Measurements from ENCODE around the gene ERGIC1.

Gene ERGIC1

DNA sequence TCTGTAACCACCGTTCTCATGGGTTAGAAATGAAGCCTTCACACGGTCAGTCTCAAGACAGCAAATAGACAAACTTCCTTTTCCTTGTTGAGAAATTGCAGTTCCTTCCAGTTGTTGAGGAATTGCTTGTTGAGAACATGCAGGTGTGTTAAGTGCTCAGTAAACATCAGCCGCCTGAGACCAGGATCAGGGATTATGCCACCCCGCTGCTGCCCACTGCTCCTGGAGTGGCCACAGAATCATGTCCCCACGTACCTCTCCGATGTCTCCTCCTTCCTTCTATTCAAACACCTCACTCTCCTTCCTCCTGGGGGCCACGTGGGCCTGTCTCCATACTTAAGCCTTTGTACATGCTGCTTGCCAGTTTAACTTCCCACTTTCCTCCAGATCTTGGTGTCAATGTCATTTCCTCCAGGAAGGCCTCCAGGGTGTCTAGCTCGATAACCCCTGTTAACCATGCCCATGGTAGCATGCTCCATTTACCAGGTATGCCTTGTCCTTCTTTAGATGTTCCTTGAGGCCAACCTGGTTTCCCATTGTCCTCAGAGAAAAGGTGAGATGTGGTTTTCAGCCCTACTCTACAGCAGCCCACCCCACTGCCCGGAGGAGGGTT is 91.4 kb downstream of the ERGIC1 start:
- DNase-seq: no peak

DNA sequence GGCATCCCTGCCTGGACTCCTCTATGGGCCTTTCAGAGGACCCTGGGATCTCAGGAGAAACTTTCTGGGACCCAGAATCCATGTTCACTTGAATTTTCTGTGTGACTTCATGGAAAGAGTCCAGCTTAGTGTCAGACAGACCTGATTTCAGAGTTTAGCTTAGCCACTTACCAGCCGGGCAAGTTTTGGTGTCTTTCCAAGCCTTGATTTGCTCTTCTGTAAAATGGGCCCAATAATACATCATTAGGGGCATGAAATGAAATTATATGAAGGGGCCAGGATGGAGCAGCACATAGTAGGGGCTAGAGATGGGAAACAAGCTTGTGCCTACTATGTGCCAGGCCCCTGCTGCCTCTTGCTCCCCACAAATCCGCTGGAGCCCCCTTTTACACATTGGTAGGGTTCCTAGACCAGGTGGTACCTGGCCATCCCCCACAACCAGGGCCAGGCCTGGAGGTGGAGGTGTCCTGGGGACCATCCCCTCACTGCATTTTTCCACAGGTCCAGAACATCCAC is 92.0 kb downstream of the ERGIC1 start:
- DNase-seq: no peak

DNA sequence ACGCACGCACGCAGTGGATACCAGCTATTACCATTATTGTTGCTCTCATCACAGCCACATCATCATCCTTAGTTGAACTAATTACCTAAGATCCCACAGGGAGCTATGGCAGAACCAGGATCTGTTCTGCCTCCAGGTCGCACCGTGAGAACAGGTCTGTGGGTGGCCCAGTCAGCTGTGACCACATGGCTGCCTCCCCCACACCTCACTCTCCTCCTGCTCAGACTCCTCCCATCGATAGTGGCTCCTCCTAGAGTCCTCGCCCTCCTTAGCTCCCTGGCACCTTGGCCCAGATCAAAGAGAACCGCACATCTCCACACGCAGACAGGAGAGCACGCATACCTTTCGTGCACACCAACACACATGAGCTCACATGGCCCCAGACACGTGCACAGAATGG is 92.7 kb downstream of the ERGIC1 start:
- no peak for DNase-seq

DNA sequence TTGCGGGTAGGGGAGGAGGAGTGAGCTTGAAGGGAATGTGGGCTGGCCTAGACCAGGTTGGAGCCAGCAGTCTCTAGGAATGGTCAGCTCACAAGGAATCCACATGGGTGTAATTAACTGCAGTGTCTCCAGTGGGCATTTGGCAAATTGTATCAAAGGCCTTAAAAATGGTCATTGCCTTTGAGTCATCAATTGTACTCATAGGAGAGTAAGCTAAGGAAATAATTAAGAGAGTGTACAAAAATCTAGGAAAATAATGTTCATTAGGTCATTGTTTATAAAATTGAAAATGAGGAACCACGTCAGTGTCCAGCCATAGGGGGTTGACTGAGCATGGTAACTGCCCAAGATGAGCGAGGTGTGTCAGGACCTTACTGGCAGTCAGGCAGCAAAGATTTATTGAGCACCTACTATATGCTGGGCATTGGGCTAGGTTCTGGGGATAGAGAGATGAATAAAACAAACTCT is 95.4 kb downstream of the ERGIC1 start:
- no peak for DNase-seq

DNA sequence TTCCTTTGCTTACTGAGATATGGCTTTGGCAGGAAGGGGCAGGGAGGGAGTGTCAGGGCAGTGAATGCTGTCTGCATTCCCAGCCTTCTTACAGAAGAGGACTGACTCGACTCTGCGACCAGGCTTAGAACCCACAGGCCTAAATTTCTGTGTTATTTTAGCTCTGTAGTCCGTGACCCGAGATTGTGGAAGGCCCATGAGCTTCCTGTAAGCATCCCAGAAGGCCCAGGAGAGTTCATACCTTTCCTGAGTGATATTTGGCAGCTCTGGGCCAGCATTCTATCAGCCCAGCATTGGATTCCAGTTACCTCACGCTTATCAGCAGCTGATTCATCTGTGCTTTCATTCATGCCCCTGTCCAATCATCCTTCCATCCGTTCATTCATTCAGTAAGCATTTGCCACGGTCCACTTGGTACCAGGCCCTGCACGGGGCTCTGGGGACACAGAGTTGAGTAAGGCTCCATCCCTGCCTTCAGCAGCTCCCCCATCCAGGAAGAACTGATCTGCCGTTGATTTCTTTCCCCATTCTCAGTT is 97.0 kb downstream of the ERGIC1 start:
- DNase-seq: no peak

DNA sequence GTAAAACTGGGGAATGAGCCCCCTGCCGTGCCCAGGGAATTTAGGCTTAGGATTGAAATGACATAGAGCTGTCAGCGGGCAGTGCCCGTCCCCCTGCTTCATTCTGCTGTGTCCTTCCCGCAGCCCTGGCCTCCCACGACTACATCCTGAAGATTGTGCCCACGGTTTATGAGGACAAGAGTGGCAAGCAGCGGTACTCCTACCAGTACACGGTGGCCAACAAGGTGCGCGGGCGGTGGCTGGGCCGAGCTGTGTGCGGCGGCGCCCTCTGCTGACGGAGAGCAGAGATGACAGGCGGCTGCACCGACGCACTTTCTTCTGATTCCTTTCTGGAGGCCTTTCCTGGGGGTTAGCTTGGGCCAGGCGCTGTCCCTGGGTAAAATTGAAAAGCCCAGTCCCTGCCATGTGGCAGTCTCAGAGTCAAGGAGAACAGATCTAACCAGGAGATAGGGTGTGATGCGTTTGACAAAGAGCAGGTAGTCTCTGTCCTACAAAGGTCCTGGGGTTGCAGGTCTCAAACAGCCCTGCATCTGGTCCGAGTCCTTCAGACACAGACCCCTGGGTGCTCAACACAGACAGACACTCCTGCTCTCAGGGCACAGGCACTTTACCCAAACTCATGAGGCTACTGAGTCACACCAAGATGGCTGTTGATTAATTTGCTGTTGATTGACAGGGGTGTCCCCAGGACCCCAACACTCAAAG is 98.4 kb downstream of the ERGIC1 start:
- DNase-seq: no peak

DNA sequence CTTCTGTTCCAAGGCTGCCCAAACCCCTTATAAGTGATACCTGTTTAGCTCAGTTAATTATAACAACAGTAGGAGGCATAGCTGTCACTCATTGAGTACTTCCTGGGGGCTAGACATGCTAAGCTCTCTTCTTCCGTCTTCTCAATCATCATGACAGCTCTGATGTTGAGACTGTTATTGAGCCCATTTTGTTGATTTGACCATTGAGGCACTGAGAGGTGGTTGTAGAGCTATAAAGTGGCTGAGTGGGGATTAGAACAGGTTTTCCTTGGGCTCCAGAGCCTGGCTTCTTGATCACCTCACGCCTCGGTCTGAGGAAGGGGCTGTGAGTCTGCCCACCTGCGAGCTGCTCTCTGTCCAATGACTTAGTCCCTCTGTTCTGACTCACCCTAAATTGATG is 99.2 kb downstream of the ERGIC1 start:
- no peak for DNase-seq

DNA sequence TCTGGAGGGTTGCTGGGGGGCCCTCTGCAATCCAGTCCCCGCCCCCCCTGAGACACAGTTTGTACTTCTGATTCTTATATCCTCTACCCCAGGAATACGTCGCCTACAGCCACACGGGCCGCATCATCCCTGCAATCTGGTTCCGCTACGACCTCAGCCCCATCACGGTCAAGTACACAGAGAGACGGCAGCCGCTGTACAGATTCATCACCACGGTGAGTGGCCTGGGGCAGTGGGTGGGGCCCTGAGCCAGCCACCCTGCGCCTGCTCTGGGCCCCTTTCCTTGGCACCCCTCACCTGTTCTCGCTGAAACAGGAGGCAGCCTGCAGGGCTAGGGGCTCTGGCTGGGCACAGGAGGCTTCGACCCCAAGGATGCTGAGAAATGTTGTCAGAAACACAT is 101.0 kb downstream of the ERGIC1 start:
- DNase-seq: no peak

DNA sequence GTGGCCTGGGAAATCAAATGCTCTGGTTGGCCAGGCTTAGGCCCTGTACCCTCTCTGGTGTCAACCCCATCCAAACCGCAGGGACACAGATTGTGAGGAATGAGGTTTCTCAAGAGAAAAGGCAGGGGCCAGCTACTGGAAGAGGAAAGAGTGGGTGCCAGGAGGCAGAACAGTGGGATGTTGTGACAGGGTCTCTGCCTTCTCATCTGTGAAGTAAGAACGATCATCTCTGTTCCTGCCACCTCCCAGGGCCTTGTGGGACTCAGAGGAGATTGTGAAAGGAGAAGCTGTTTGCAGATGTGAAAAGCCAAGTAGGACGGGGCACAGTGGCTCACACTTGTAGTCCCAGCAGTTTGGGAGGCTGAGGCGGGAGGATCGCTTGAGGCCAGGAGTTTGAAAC is 102.3 kb downstream of the ERGIC1 start:
- no peak for DNase-seq

DNA sequence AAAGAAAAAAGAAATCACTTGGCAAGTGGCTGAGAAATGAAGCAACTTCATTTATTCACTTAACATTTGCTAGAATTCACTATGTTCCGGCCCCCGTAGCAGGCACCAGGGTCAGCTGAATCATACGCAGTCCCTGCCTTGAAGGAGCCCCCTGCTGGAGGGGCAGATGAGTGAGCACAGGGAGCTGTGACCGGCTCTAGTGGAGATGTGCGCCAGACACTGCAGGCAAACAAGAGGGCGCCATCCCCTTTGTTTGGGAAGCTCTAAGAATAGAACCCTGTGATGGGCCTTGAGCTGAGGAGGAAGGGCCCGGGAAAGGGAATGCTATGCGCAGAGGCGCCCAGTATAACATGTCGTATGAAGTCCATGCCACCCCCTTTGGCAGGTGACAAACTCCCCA is 105.0 kb downstream of the ERGIC1 start:
- DNase-seq: no peak

DNA sequence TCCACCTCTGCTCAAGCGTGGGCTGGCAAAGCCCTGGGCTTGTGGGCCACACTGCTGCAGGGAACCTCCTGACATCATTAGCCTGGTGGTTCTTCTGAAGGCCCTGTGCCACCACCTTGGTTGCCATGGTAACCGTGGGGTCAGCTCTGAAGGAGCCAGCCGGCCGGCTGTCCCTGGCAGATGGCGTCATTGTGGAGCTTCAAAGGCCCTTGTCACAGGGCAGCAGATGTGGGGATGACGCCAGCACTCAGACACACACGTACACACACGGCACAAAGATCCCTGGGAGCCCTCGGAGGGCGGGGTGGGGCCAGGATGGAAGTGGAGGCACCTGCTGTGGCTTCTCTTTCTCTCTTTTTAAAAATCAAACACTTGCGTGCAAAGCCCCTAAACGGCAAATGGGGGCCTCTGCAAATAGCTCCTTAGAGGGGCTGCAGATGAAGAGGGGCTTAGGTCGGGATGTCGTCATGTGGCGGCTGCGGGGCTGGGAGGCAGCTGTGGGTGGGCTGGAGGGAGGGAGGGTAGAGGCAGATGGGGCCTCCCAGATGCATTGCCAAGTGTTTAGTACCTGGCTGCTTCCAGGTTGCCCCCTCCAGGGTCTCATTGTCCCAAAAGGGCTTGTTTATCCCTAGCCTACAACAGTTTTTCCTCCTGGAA is 105.7 kb downstream of the ERGIC1 start:
- DNase-seq: peak; percentile 35

DNA sequence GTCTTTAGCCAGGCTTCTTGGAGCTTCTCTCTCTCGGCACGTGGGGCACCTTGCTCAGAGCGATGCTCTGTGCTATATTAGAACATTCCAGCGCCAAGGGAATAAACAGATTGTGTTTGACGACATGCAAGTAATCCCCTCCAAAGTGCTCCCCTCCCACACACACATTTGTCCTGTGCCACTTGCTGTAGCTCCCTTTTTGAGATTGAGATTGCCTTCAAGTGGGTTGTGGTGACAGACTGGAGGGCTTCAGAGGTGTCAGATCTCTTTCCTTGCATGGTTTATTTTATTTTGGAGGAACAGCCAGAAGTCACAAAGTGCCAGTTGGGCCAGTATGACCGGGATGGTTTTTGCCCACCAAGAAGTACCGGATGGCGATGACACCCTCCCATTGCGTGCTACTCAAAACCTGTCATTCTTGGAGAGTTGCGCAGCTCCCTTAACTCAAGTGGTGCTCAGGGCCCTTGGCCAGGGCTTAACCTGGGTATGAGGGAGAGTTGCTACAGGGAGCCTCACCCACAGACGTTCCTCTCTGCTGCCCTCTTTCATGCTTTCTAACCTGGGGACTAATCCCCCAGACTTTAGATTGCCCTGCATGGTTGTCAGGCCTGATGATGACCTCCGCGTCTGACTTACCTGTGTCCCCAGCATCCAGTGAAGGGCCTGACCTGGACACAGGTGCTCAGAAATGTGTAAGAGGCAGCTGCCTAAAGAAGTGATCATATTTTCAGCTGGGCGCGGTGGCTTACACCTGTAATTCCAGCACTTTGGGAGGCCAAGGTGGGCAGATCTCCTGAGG is 106.4 kb downstream of the ERGIC1 start:
- DNase-seq: no peak

DNA sequence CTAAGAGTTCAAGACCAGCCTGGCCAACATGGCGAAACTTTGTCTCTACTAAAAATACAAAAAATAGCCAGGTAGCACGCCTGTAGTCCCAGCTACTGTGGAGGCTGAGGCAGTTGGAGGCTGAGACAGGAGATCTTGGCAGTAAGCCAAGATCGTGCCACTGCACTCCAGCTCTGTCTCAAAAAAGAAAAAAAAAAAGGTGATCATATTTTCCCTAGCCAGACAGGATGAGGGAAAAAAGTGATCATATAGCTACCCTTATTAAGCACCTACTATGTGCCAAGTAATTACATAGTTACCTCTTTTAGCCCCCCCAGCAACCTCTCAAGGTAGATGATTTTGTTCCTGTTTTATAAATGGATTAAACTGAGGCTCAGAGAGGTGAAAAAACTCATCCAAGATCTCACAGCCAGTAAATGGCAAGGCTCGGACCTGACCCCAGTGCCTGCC is 107.0 kb downstream of the ERGIC1 start:
- DNase-seq: no peak

DNA sequence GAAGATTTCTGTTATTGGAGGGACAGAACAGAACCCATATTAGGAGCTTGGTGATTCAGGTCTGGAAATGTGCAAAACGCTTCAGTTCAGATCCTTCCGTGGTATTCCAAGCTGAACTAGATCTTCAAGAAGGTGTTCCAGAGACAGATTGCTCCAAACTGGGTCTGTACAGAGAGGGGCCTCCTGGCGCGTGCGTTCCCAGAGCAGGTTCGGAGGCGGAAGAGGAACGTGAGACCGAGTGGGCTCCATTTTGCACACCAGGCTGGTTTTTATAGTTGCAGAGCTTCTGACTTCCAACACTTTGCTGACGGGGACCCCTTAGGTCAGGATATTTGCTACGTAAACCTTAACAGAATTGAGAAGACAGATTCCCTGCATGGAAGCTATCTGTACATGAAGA is 108.5 kb downstream of the ERGIC1 start:
- DNase-seq: no peak

DNA sequence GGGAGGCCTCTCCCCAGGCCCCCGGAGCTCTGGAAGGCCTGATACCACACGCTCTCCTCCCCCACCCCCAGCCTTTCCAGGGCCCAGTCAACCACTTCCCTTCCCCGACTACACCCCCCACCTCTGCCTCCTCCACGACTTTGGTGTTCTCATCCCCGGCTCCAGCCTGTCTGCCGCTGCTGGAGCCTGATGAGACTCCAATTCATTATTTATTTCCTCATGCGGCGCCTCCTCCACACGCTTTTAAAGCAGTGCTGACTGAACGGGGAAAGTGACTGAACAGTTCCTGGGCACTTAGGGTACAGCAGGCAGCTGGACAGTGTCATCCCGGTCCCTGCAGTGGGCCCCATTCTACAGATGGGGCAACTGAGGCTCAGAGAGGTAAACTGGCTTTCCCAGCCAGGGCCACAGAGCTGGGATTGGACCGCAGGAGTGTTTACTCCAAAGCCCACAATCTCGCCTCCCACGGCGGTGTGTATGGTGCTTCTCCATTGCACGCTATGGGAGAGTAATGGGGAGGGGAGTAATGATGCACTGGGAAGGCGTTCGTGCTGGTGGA is 109.3 kb downstream of the ERGIC1 start:
- no peak for DNase-seq

DNA sequence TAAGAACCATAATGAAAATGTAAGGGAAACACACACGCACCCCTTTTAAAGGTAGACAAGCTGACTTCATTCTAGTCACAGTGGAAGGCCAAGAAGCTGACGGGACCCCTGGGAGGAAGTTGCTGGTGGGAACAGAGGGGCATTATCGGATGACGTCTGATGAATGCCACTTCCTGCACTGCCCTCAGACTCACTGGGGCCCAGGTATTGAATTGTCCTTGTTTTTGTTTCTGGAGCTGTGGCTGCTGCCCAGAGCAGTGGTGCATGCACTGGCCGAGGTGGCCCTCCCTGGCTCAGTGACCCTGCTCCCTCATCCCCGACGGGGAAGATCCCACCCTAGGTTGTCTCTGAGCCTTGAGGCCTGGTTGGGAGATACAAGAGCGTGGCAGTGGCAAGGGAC is 109.9 kb downstream of the ERGIC1 start:
- DNase-seq: no peak

DNA sequence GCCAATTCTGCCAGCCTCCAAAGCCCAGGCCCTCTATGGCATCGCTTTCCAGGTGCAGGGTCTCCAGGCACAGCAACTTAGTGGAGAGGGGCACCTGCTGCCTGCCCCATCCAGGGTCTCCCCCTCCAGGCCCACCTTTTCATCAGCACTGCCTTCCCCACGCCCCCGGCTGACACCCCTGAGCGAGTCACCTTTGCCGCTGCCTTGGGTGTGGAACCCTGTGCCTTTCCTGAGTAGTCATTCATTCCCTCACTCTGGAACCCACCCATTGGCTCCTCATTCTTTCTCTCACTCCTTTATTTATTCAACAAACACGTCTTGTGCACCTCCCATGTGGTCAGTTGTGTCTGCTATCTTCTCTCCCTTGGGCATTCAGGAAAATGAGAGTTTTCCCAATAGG is 110.7 kb downstream of the ERGIC1 start:
- DNase-seq: no peak

DNA sequence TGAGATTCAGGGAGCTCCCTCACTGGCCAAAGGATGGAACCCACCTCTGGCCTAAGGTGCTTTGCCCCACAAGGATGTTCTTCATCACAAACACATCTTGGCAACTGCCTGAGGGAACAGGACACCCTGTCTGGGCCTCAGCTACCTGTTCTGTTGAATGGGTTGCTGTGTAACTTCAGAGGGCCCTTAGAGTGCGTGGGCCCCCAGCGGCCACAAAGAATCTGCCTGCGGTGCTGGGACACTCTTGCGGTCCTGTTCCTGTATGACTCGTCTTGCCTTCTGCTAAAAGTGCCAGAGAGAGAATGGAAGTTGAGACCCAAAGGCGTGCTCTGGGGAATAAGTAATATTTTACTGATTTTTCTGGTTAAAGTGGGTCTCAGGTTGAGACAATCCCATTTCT is 111.1 kb downstream of the ERGIC1 start:
- no peak for DNase-seq

DNA sequence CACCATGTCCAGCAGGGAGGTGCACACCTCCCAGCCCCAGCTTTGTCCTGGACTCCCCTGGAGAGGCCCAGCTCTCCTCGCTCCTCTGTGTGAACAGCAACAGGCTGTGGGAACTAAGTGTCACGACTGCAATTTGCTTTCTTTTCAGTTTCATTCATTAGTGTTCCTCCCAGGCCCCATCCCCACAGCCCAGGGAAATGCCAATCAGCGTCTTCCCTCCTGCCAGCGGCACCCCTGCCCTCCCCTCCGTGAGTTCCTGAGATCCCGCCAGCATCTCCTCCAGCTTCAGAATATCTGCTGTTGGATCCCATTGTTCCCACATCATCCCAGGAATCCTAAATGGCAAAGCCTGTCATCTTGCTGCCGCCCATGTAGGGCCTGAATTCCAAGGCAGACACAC is 112.1 kb downstream of the ERGIC1 start:
- DNase-seq: no peak

DNA sequence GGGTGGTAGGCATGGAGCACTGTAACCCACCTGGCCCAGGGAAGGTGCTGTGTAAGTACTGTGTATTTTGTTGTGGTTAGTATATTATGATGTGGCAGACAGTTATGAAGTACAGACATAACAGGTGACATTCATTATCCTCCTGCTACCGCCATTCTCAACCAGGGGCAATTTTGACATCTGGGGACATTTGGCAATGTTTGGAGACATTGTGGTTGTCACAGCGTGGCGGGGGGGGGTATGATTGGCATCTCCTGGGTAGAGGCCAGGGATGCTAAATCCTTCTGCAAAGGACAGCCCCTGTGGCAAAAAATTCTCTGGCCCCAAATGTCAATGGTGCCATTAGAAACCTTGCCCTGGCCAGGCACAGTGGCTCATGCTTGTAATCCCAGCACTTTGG is 115.4 kb downstream of the ERGIC1 start:
- no peak for DNase-seq

DNA sequence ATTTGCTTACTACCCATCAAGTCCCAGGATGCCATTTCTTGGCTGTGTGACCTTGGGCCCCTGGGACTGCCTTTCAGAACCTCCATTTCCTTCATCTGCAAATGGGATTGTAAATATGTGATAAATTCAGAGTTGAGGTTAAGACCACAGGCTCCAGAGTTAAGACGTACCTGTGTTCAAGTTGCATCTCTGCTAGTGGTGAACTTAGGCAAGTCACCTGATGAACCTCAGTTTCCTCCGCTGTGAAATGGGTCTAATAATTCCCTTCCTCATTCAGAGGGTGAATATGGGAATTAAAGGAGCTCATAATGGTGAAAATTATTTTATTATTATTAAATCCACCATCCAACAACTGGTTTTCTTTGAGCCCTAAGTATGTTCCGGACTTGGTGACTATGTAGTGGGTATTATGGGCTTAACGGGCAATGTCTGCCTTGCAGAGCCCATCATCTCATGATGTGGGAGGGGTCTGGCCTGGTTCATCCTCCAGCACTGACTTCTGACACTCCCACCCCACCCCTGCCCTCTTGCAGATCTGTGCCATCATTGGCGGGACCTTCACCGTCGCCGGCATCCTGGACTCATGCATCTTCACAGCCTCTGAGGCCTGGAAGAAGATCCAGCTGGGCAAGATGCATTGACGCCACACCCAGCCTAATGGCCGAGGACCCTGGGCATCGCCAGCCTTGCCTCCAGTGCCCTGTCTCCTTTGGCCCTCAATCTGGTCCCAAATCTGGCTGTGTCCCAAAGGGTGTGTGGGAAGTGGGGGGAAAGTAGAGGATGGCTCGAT is 116.3 kb downstream of the ERGIC1 start:
- DNase-seq: no peak

Measured in NCI-H446 treated with DMSO at 0.1 percent for 48 hours (cell line).